GM21576 (cell line): ENCODE results near the gene RNF222.
"Not testable (repeated sequence)": the region's sequence is repeated elsewhere in the genome, so short reads cannot be mapped to it uniquely, and the experiment has no call there.

Experiments used
- ATAC-seq: cut with Tn5 transposase; IDR thresholded peaks from one replicate; pipeline ENCODE4 v1.9.1; 2021; ENCODE audit warnings: mild to moderate bottlenecking, moderate library complexity; ENCODE audit not compliant: unreplicated experiment

RNF222 gene

GRCh38 chr17:8382052-8382879, 15.4 kb downstream of the RNF222 start:
- no peak for ATAC-seq

DNA sequence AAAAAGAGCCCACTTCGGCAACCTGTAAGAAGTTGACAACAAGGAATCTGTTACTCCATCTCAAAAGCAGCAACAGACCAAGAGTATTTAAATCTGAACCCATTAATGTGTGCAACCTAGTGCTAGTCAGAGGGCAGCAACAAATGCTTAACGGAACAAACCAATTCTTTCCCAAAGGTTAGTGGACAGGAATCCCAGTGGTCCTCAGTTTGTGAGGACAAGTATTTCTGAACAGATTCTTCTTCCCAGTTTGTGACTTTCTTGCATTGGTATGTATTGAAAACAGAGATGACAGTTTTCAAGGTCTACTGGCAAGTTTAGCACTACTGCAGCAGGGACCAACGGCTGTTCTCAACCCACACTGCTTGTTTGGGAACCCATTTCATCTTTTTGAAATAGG, 17.6 kb downstream of the RNF222 start:
- ATAC-seq, result no peak

GRCh38 chr17:8378117-8378516, 19.5 kb downstream of the RNF222 start:
- ATAC-seq, result not testable (repeated sequence)

- ATAC-seq, result no peak
These were observed 20.2 kb downstream of the RNF222 start for GRCh38 chr17:8377422-8377821.

DNA sequence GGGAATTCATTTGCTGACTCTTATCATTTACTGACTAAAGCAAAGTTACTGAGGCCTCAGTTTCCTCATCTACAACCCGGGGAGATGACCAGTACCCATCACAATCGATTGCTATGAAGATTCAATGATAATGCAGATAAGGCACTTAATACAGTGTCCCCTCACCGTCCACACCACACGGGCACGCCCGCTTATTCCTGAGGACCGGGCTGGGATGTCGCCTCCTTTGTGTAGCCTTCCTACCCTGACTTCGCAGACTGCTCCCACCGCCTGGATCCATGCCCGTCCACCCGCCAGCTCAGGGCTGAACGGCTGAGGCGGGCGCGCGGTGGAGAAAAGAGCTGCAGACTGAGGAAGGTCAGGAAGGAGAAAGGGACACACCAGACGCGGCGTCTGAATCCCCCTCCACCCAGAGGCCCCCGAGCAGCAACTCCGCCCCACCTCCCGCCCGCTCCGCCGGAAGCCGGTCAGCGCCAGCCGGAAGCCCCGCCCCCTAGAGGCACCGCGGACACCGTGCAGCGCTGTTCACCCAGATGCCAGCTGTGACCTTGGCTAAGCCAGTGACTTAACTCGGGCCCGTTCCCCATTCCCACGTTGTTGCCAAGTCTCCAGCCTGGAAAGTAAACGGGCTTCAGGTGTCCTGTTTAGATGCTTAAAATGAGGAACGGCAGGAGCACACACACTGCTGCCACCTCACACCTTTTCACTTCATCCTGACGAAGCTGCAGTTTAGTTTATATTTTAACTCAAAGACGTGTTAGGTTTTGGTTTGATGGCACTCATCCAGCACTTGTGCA, 21.2 kb downstream of the RNF222 start, which contains the start of gene KRABD2:
KRABD2 (minus strand) TSS at position 434 of the 797 bp plus-strand sequence.
- peak; percentile 90 for ATAC-seq

GRCh38 chr17:8375738-8376259, 21.8 kb downstream of the RNF222 start:
- ATAC-seq, result no peak

GRCh38 chr17:8373856-8374255, 23.8 kb downstream of the RNF222 start:
- ATAC-seq, result not testable (repeated sequence)

GRCh38 chr17:8372422-8372821, 25.2 kb downstream of the RNF222 start:
- ATAC-seq, result no peak

DNA sequence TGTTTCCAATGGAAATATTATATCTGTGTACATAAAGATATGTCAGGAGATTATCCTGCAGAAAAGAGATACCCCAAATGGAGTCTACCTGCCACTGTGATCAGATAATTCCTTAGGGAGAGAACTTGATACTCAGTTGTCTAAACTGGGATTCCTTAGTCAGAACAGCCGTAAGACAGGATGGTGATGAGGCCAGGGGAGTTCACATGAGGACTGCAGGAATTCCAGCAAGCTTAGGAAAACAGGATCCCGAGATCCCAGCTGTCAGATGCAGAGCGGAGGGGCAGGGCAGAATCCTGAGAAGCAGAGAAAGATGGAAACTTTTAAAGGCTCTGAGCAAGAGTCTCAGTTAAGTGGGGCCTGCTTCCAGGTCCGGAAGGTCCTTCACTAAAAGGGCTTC, 25.8 kb downstream of the RNF222 start:
- ATAC-seq, result no peak

GRCh38 chr17:8369944-8370343, 27.7 kb downstream of the RNF222 start:
- no peak for ATAC-seq

DNA sequence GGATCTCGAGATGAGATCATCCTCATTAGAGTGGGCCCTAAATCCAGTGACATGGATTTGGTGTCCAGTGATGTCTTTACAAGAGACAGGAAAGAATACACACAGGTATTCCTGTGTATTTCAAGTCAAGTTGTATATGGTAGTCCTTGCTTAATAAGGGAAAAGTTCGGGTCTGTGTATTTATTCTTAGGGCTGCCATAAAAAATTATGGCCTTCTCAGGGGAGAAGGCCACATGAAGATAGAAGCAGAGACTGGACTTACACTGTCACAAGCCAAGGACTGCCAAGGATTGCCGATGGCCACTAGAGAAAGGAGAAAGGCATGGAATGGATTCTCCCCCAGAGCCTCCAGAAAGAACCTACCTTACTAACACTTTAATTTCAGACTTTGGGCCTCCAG, 29.4 kb downstream of the RNF222 start:
- no peak for ATAC-seq

DNA sequence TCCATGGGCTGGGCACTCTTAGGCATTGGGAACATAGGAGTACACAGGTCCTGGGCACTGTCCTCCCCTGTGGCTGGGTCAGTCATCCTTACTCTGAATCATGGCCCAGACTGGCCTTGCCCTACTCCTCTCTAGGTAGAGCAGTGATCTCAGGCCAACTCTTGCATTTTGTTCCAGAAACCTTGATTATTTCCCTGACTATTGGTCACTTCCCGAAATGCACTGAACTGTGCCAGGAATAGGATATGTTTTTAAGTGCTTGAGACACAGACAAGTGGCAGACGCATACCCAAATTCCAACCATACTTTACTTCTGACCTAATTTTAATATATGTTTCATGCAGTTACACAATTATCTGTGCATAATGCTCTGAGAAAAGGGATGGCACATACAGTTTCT, 31.4 kb downstream of the RNF222 start:
- no peak for ATAC-seq

- ATAC-seq, result no peak
These were observed 32.5 kb downstream of the RNF222 start for GRCh38 chr17:8365143-8365542.

DNA sequence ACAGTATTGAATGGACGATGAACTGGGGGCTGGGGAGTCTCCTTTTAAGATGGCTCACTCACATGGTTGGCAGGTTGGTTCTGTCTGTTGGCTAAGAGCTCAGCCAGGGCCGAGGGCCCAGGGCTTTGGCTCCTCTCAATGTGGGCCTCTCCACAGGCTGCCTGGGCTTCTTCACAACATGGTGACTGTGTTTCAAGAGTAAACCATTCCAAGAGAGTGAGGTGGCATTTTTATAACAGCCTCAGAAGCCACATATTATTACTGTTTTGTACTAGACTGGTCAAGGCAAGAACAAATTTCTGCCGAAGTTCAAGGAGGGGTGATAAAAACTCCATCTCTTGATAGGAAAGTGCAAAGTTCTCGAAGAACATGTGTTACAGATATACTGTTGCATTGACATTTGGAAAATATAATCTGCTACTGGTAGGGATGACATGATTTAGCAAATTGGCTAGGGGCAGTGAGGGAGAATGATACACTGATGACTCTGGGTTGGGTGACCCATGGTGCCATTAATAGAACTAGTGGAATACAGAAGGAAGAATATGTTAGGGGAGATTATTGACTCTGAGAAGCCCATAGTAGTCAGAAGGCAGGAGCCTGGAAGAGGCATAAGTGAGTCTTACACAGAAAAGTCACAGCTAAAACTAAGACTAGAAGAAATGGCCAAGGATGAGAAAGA, 34.8 kb downstream of the RNF222 start:
- ATAC-seq, result no peak

GRCh38 chr17:8360751-8361150, 36.9 kb downstream of the RNF222 start:
- ATAC-seq, result no peak

GRCh38 chr17:8360260-8360659, 37.4 kb downstream of the RNF222 start:
- ATAC-seq, result no peak

GRCh38 chr17:8359769-8360168, 37.9 kb downstream of the RNF222 start:
- no peak for ATAC-seq

- no peak for ATAC-seq
These were observed 39.7 kb downstream of the RNF222 start for GRCh38 chr17:8357910-8358309.

DNA sequence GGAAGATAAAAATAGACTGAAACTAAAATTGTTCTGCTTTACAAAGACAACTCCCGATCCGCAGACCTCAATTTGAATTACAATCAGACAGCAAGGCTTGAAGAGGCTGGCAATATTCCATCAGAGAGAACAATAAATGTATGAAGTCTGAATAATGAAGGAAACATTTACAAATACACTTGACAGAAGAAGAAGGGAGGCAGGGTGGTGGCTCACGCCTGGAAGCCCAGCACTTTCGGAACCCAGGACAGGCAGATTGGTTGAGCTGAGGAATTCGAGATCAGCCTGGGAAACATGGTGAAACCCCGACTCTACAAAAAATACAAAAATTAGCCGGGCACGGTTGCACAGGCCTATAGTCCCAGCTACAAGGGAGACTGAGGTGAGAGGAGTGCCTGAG, 43.4 kb downstream of the RNF222 start:
- ATAC-seq, result no peak

- no peak for ATAC-seq
These were observed 43.9 kb downstream of the RNF222 start for GRCh38 chr17:8353736-8354135.

DNA sequence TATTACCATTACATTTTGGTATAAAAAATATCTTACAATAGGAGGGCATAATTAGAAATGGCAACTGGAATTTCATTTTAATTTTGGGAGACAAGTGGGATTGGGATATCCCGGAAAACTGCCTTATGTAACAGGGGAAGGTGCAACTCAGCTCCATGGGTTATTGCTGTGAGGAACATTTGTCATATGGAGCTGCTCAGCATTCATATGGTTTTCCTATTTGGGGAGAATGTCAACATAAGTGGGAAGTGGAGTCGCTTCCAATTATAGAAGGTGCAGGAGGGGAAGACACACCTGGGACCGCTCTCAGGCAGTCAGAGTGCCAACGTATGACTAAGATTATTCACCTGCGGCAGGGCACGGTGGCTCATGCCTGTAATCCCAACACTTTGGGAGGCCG, 47.3 kb downstream of the RNF222 start:
- ATAC-seq, result no peak
